Parathyroid adenoma (tissue), 2 donors: Measurements from ENCODE around the gene COTL1.

Experiments used
- H2AFZ ChIP-seq: fragments of 300-600 bp; sonication (generic); one replicate; pipeline ENCODE4 v1.7.0; 2017; ENCODE audit warnings: antibody characterized with exemption, mild to moderate bottlenecking
- H3K27ac ChIP-seq: fragments of 300-600 bp; sonication (generic); one replicate; pipeline ENCODE4 v1.7.0; 2017
- H3K27me3 ChIP-seq: fragments of 300-600 bp; sonication (generic); one replicate; pipeline ENCODE4 v1.7.0; 2017; ENCODE audit warnings: low read length; ENCODE audit not compliant: control insufficient read depth, insufficient read depth
- H3K36me3 ChIP-seq: fragments of 300-600 bp; sonication (generic); one replicate; pipeline ENCODE4 v1.7.0; 2017; ENCODE audit warnings: low read length; ENCODE audit not compliant: control insufficient read depth, insufficient read depth
- H3K4me1 ChIP-seq: fragments of 300-600 bp; sonication (generic); one replicate; pipeline ENCODE4 v1.7.0; 2017; ENCODE audit warnings: control low read depth
- H3K4me2 ChIP-seq: fragments of 300-600 bp; sonication (generic); one replicate; pipeline ENCODE4 v1.7.0; 2017; ENCODE audit warnings: low read length
- H3K4me3 ChIP-seq: fragments of 300-600 bp; sonication (generic); one replicate; pipeline ENCODE4 v1.7.0; 2017; ENCODE audit warnings: low read depth, low read length
- H3K79me2 ChIP-seq: fragments of 300-600 bp; sonication (generic); one replicate; pipeline ENCODE4 v1.7.0; 2017; ENCODE audit warnings: control low read depth
- H3K9ac ChIP-seq: fragments of 300-600 bp; sonication (generic); one replicate; pipeline ENCODE4 v1.7.0; 2017; ENCODE audit warnings: mild to moderate bottlenecking
- H3K9me3 ChIP-seq: fragments of 300-600 bp; sonication (generic); one replicate; pipeline ENCODE4 v1.7.0; 2017; ENCODE audit warnings: low read length; ENCODE audit not compliant: control insufficient read depth
- CTCF ChIP-seq: fragments of 300-600 bp; sonication (generic); IDR thresholded peaks from one replicate; pipeline ENCODE4 v1.7.0; 2017; ENCODE audit warnings: antibody characterized with exemption, mild to moderate bottlenecking
- donor health status: primary hyperparathyroidism.

COTL1 gene

GRCh38 chr16:84607061-84607460 is 10.8 kb downstream of the COTL1 start:
- Histone ChIP-seq H3K36me3 (no peaks in the 10 kb centered on the region), H3K4me1 (peaks cover 8% of the 10 kb centered on the region), H3K27me3 (no peaks in the 10 kb centered on the region), H3K4me3 (no peak overlapping the region), H3K79me2 (no peaks in the 10 kb centered on the region), H3K9me3 (no peaks in the 10 kb centered on the region), H2AFZ (no peak overlapping the region), H3K4me2 (no peak overlapping the region), H3K9ac (no peak overlapping the region), H3K27ac (no peak overlapping the region)
- TF ChIP-seq CTCF, result no peak

GRCh38 chr16:84606081-84606875 is 11.6 kb downstream of the COTL1 start:
- H3K4me3 ChIP-seq, result no peak overlapping the region
- no peak for TF ChIP-seq CTCF
- no peak overlapping the region for H2AFZ ChIP-seq
- peaks cover 2% of the 10 kb centered on the region for H3K4me1 ChIP-seq
- no peaks in the 10 kb centered on the region for H3K27me3 ChIP-seq
- H3K79me2 ChIP-seq, result no peaks in the 10 kb centered on the region
- no peak overlapping the region for H3K27ac ChIP-seq
- no peak overlapping the region for H3K4me2 ChIP-seq
- H3K9me3 ChIP-seq, result no peaks in the 10 kb centered on the region
- no peaks in the 10 kb centered on the region for H3K36me3 ChIP-seq
- H3K9ac ChIP-seq, result no peak overlapping the region

- Histone ChIP-seq H3K27ac (no peak overlapping the region), H3K4me1 (no peaks in the 10 kb centered on the region)
- TF ChIP-seq CTCF, result no peak
These were observed 12.5 kb downstream of the COTL1 start for GRCh38 chr16:84605339-84605848.

GRCh38 chr16:84604477-84605013 is 13.3 kb downstream of the COTL1 start:
- H3K27me3 ChIP-seq, result no peaks in the 10 kb centered on the region
- no peaks in the 10 kb centered on the region for H3K9me3 ChIP-seq
- no peak overlapping the region for H3K4me3 ChIP-seq
- no peaks in the 10 kb centered on the region for H3K79me2 ChIP-seq
- no peaks in the 10 kb centered on the region for H3K4me1 ChIP-seq
- H3K27ac ChIP-seq, result no peak overlapping the region
- no peak overlapping the region for H3K4me2 ChIP-seq
- TF ChIP-seq CTCF, result no peak
- H3K36me3 ChIP-seq, result no peaks in the 10 kb centered on the region
- H2AFZ ChIP-seq, result no peak overlapping the region
- no peak overlapping the region for H3K9ac ChIP-seq

More at GRCh38 chr16:84605339-84605848, 12.5 kb downstream of the COTL1 start:
- Histone ChIP-seq H3K27me3 (no peaks in the 10 kb centered on the region), H3K9ac (no peak overlapping the region), H3K4me2 (no peak overlapping the region), H2AFZ (no peak overlapping the region), H3K79me2 (no peaks in the 10 kb centered on the region), H3K4me3 (no peak overlapping the region), H3K9me3 (no peaks in the 10 kb centered on the region), H3K36me3 (no peaks in the 10 kb centered on the region)
